Omental fat pad (tissue), 4 donors: ENCODE measurements around the gene DCUN1D2. TPM values are rescaled to one million over a fixed set of nuclear protein-coding genes. Genes with fewer than 3 reads are reported as not detected.

Source experiments
- ATAC-seq: fragments of 150-250 bp; one replicate; pipeline ENCODE4 v1.9.1; 2016; ENCODE audit warnings: mild to moderate bottlenecking, moderate library complexity; ENCODE audit not compliant: low FRiP score
- DNase-seq: peaks from one replicate; pipeline ENCODE4 v3.0.0-alpha.2; 2019; ENCODE audit warnings: low spot score
- CTCF ChIP-seq, 3 donors: fragments of 450-650 bp; IDR thresholded peaks; one replicate each; pipeline ENCODE4 v1.5.1; 2016 to 2017; ENCODE audit warnings: antibody characterized with exemption in 3 of 3, mild to moderate bottlenecking in 3 of 3, moderate library complexity in 2 of 3
- total RNA-seq, 4 donors: library from RNA; depleted of rRNA; stranded (reverse); fragments of >200 nt; gene quantifications; one replicate each; pipeline ENCODE4 v1.1.0, GENCODE V29; 2016

Gene DCUN1D2
- total RNA-seq, 4 donors from 2014 or later: 10.9 to 28.4 (median 14.5) TPM

GRCh38 chr13:113507505-113508345, 17.2 kb upstream of the DCUN1D2 start:
- DNase-seq (no peak), ATAC-seq (no peak)

GRCh38 chr13:113506871-113507388, 16.4 kb upstream of the DCUN1D2 start:
- ATAC-seq (no peak), DNase-seq (no peak)
- TF ChIP-seq CTCF (IDR thresholded peaks at IDR 0.05): no peak

More at GRCh38 chr13:113507505-113508345, 17.2 kb upstream of the DCUN1D2 start:
- TF ChIP-seq CTCF (IDR thresholded peaks at IDR 0.05): no peak

GRCh38 chr13:113506025-113506685, 15.6 kb upstream of the DCUN1D2 start:
- TF ChIP-seq CTCF (IDR thresholded peaks at IDR 0.05): no peak
- DNase-seq: no peak
- ATAC-seq: peak; percentile 37

- no peak for DNase-seq
- TF ChIP-seq CTCF (IDR thresholded peaks at IDR 0.05): no peak
Measured at GRCh38 chr13:113502686-113503085, 12.2 kb upstream of the DCUN1D2 start.

GRCh38 chr13:113500530-113501265, 10.2 kb upstream of the DCUN1D2 start:
- TF ChIP-seq CTCF (IDR thresholded peaks at IDR 0.05): no peak
- ATAC-seq (no peak), DNase-seq (no peak)

More at GRCh38 chr13:113502686-113503085, 12.2 kb upstream of the DCUN1D2 start:
- ATAC-seq: no peak

GRCh38 chr13:113499936-113500335, 9.4 kb upstream of the DCUN1D2 start:
- DNase-seq: no peak
- no peak for TF ChIP-seq CTCF (IDR thresholded peaks at IDR 0.05)
- no peak for ATAC-seq
